Mesenchymal stem cell (in vitro differentiated cells and primary cell): ENCODE results near the gene SF3B3.
A peak's percentile ranks its signal among the peaks of the same experiment; 100 is the strongest.

Experiments
- DNase-seq: peaks from one replicate; pipeline ENCODE4 v3.0.0-alpha.2; 2013
- H2AFZ ChIP-seq: one replicate; pipeline ENCODE4 v1.6.1; 2013; ENCODE audit warnings: low read depth, mild to moderate bottlenecking, control low read depth, inconsistent platforms, low read length, moderate library complexity
- H2AK5ac ChIP-seq: 2 replicates; pipeline ENCODE4 v1.6.1; 2013; ENCODE audit warnings: low read length, moderate library complexity, mild to moderate bottlenecking, inconsistent platforms; ENCODE audit not compliant: severe bottlenecking
- H2BK120ac ChIP-seq: one replicate; pipeline ENCODE4 v1.6.1; 2013; ENCODE audit warnings: low read depth, mild to moderate bottlenecking, inconsistent platforms, low read length, moderate library complexity
- H2BK12ac ChIP-seq, 2 experiments: one replicate each; pipeline ENCODE4 v1.6.1; 2013; ENCODE audit warnings: inconsistent platforms in 2 of 2, low read length in 2 of 2, mild to moderate bottlenecking in 2 of 2, moderate library complexity in 2 of 2, control low read depth in 1 of 2
- H2BK15ac ChIP-seq: one replicate; pipeline ENCODE4 v1.6.1; 2013; ENCODE audit warnings: mild to moderate bottlenecking, low read depth, inconsistent platforms; ENCODE audit not compliant: poor library complexity, severe bottlenecking
- H2BK5ac ChIP-seq: 2 replicates; pipeline ENCODE4 v1.6.1; 2013; ENCODE audit warnings: low read depth, mild to moderate bottlenecking, low read length, control low read depth, inconsistent platforms; ENCODE audit not compliant: poor library complexity, severe bottlenecking
- H3K14ac ChIP-seq, 2 experiments: one replicate each; pipeline ENCODE4 v1.6.1; 2013; ENCODE audit warnings: inconsistent platforms in 2 of 2, low read length in 2 of 2, control low read depth in 1 of 2, mild to moderate bottlenecking in 1 of 2, moderate library complexity in 1 of 2
- H3K18ac ChIP-seq, 2 experiments: one replicate each; pipeline ENCODE4 v1.6.1; 2013; ENCODE audit warnings: inconsistent platforms in 2 of 2, low read length in 2 of 2, control low read depth in 1 of 2, low read depth in 1 of 2, mild to moderate bottlenecking in 1 of 2
- H3K23ac ChIP-seq, 2 experiments: one replicate each; pipeline ENCODE4 v1.6.1; 2013; ENCODE audit warnings: inconsistent platforms in 2 of 2, low read length in 2 of 2, mild to moderate bottlenecking in 2 of 2, moderate library complexity in 2 of 2, control low read depth in 1 of 2
- H3K27ac ChIP-seq: 2 replicates; pipeline ENCODE4 v1.5.1; 2013; ENCODE audit warnings: mild to moderate bottlenecking, moderate library complexity, low read length, control low read depth, inconsistent platforms; ENCODE audit not compliant: poor library complexity, severe bottlenecking
- H3K27me3 ChIP-seq, 2 experiments: 2 replicates each; pipeline versions ENCODE4 v1.6.1 to v1.7.0; 2013; ENCODE audit warnings: low read length in 2 of 2, mild to moderate bottlenecking in 2 of 2, moderate library complexity in 2 of 2, control low read depth in 1 of 2, inconsistent platforms in 1 of 2; ENCODE audit not compliant: control insufficient read depth in 1 of 2, insufficient read depth in 1 of 2
- H3K36me3 ChIP-seq, 2 experiments: 2 replicates each; pipeline versions ENCODE4 v1.6.1 to v1.7.0; 2013; ENCODE audit warnings: low read length in 2 of 2, control low read depth in 1 of 2, inconsistent platforms in 1 of 2, low read depth in 1 of 2, mild to moderate bottlenecking in 1 of 2; ENCODE audit not compliant: insufficient read depth in 2 of 2, control insufficient read depth in 1 of 2
- H3K4ac ChIP-seq, 2 experiments: one replicate each; pipeline ENCODE4 v1.6.1; 2013; ENCODE audit warnings: inconsistent platforms in 2 of 2, low read length in 2 of 2, mild to moderate bottlenecking in 2 of 2, moderate library complexity in 2 of 2, control low read depth in 1 of 2, low read depth in 1 of 2
- H3K4me1 ChIP-seq: 2 replicates; pipeline ENCODE4 v1.6.1; 2013; ENCODE audit warnings: low read depth, low read length, control low read depth; ENCODE audit not compliant: control insufficient read depth, insufficient read depth
- H3K4me2 ChIP-seq: 2 replicates; pipeline ENCODE4 v1.6.1; 2013; ENCODE audit warnings: low read length, mild to moderate bottlenecking, inconsistent platforms; ENCODE audit not compliant: poor library complexity, severe bottlenecking
- H3K4me3 ChIP-seq, 2 experiments: 2 replicates each; pipeline versions ENCODE4 v1.5.1 to v1.7.0; 2013; ENCODE audit warnings: low read length in 2 of 2, mild to moderate bottlenecking in 2 of 2, control low read depth in 1 of 2, low read depth in 1 of 2; ENCODE audit not compliant: insufficient read depth in 1 of 2
- H3K79me1 ChIP-seq: replicated peaks from 2 replicates; pipeline ENCODE4 v1.6.1; 2013; ENCODE audit warnings: mild to moderate bottlenecking, control low read depth, low read length, inconsistent platforms; ENCODE audit not compliant: poor library complexity, severe bottlenecking
- H3K9ac ChIP-seq: 2 replicates; pipeline ENCODE4 v1.7.0; 2013; ENCODE audit warnings: mild to moderate bottlenecking, low read length, moderate library complexity
- H3K9me3 ChIP-seq: 2 replicates; pipeline ENCODE4 v1.7.0; 2013; ENCODE audit warnings: mild to moderate bottlenecking, low read length; ENCODE audit not compliant: control insufficient read depth
- H4K8ac ChIP-seq: one replicate; pipeline ENCODE4 v1.6.1; 2013; ENCODE audit warnings: inconsistent platforms, mild to moderate bottlenecking, low read length, moderate library complexity
- H4K91ac ChIP-seq: one replicate; pipeline ENCODE4 v1.6.1; 2013; ENCODE audit warnings: mild to moderate bottlenecking, low read length, inconsistent platforms
- WGBS: methylation state at CpG from one replicate; pipeline ENCODE4 v1.1.7; 2013; ENCODE audit warnings: mixed read lengths; 5-methylcytosine and 5-hydroxymethylcytosine counted together

Gene SF3B3

DNA sequence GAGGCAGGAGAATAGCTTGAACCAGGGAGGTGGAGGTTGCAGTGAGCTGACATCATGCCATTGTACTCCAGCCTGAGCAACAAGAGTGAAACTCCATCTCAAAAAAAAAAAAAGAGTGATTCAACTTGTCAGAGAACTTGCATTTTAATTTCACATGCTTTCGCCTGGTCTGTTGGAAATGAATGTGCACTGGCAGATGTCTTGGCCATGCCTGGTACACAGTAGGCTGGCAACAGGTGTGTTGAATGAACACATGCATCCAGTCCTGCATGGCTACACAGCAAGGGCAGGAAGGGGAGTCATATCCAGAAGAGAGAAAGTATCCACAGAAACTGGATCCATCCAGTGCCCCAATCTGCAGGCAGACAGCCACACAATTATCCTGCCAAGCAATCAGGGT lies 11.8 kb upstream of the SF3B3 start:
- H3K23ac ChIP-seq, result no peak overlapping the region
- 95% methylated on average over 1 of the region's 1 CpG for WGBS
- no peak overlapping the region for H4K8ac ChIP-seq
- no peaks in the 10 kb centered on the region for H3K4me1 ChIP-seq
- no peak overlapping the region for H3K4me3 ChIP-seq
- H3K14ac ChIP-seq, result no peak overlapping the region
- H2AK5ac ChIP-seq, result no peak overlapping the region
- H4K91ac ChIP-seq, result no peak overlapping the region
- no peak for DNase-seq
- no peak overlapping the region for H2BK5ac ChIP-seq
- H2AFZ ChIP-seq, result no peak overlapping the region
- H2BK12ac ChIP-seq, result no peak overlapping the region
- H3K27ac ChIP-seq, result no peak overlapping the region
- H3K18ac ChIP-seq, result no peak overlapping the region
- no peak overlapping the region for H2BK120ac ChIP-seq
- no peaks in the 10 kb centered on the region for H3K27me3 ChIP-seq
- peaks cover 42 to 92% of the 10 kb centered on the region in 2 experiments for H3K36me3 ChIP-seq
- no peak overlapping the region for H3K4ac ChIP-seq
- no peak overlapping the region for H3K4me2 ChIP-seq
- no peak overlapping the region for H2BK15ac ChIP-seq
- H3K79me1 ChIP-seq, result peaks cover 1% of the 10 kb centered on the region
- no peak overlapping the region for H3K9ac ChIP-seq
- H3K9me3 ChIP-seq, result no peaks in the 10 kb centered on the region

DNA sequence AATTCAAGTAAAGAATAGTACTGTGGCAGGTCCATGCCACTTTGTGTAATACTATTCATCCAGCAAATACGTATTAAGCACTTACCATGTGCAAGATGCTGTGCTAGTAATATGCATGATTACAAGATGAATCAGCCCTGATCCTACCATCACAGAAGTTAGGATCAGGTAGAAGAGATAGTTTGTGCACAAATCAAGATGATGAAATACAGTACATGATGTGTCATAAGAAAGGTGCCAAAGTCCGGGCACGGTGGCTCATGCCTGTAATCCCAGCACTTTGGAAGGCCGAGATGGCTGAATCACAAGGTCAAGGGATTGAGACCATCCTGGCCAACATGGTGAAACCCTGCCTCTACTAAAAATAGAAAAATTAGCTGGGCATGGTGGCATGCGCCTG lies 11.2 kb upstream of the SF3B3 start:
- H3K23ac ChIP-seq, result no peak overlapping the region
- WGBS, result 88% methylated on average over 4 of the region's 5 CpGs
- H3K18ac ChIP-seq, result no peak overlapping the region
- peaks cover 1% of the 10 kb centered on the region for H3K79me1 ChIP-seq
- H3K4me3 ChIP-seq, result no peak overlapping the region
- H2BK12ac ChIP-seq, result no peak overlapping the region
- H2AFZ ChIP-seq, result no peak overlapping the region
- DNase-seq, result no peak
- H3K9ac ChIP-seq, result no peak overlapping the region
- no peak overlapping the region for H2BK5ac ChIP-seq
- no peak overlapping the region for H2AK5ac ChIP-seq
- no peak overlapping the region for H3K4me2 ChIP-seq
- no peaks in the 10 kb centered on the region for H3K27me3 ChIP-seq
- no peak overlapping the region for H2BK120ac ChIP-seq
- H3K9me3 ChIP-seq, result no peaks in the 10 kb centered on the region
- no peak overlapping the region for H4K91ac ChIP-seq
- H3K14ac ChIP-seq, result no peak overlapping the region
- H3K36me3 ChIP-seq, result peaks cover 46 to 92% of the 10 kb centered on the region in 2 experiments
- H3K4me1 ChIP-seq, result no peaks in the 10 kb centered on the region
- no peak overlapping the region for H4K8ac ChIP-seq
- no peak overlapping the region for H3K27ac ChIP-seq
- H2BK15ac ChIP-seq, result no peak overlapping the region
- H3K4ac ChIP-seq, result no peak overlapping the region

DNA sequence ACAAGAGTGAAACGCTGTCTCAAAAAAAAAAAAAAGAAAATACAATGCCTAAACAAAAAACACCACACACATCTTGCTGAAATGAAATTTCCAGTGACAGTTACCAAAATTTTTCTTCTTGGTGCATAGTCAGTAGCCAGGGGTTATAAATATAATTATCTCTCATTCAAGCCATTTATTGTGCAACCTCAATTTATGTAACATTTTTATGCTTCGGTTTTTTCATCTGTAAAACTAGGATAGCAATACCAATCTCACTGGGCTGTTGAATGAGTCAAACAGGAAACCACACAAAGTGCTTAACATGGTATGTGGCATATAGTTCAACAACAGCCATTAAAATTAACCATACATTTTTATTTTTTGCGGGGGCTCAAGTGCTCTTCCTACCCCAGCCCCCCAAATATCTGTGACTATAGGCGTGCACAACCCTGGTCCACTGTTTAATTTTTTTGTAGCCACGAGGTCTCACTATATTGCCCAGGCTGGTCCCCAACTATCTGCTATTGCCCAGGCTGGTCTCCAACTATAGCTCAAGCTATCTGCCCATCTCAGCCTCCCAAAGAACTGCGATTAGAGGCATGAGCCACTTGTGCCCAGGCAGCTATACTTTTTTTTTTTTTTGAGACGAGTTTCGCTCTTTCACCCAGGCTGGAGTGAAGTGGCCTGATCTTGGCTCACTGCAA lies 2.9 kb upstream of the SF3B3 start:
- H2BK12ac ChIP-seq, result no peak overlapping the region
- no peak overlapping the region for H2BK15ac ChIP-seq
- H3K4me1 ChIP-seq, result peaks cover 14% of the 10 kb centered on the region
- H2AFZ ChIP-seq, result no peak overlapping the region
- no peaks in the 10 kb centered on the region for H3K27me3 ChIP-seq
- DNase-seq, result peak; percentile 68
- no peak overlapping the region for H3K27ac ChIP-seq
- H2AK5ac ChIP-seq, result peak overlapping the region; percentile 2
- no peaks in the 10 kb centered on the region for H3K9me3 ChIP-seq
- H3K36me3 ChIP-seq, result peaks cover 9 to 34% of the 10 kb centered on the region in 2 experiments
- no peak overlapping the region for H2BK120ac ChIP-seq
- H3K79me1 ChIP-seq, result peaks cover 6% of the 10 kb centered on the region
- H3K18ac ChIP-seq, result no peak overlapping the region
- no peak overlapping the region for H3K4me3 ChIP-seq
- no peak overlapping the region for H3K9ac ChIP-seq
- H2BK5ac ChIP-seq, result no peak overlapping the region
- no peak overlapping the region for H3K4ac ChIP-seq
- H3K4me2 ChIP-seq, result no peak overlapping the region
- 64% methylated on average over 8 of the region's 8 CpGs for WGBS
- H4K8ac ChIP-seq, result no peak overlapping the region
- H3K23ac ChIP-seq, result no peak overlapping the region
- no peak overlapping the region for H3K14ac ChIP-seq
- no peak overlapping the region for H4K91ac ChIP-seq

DNA sequence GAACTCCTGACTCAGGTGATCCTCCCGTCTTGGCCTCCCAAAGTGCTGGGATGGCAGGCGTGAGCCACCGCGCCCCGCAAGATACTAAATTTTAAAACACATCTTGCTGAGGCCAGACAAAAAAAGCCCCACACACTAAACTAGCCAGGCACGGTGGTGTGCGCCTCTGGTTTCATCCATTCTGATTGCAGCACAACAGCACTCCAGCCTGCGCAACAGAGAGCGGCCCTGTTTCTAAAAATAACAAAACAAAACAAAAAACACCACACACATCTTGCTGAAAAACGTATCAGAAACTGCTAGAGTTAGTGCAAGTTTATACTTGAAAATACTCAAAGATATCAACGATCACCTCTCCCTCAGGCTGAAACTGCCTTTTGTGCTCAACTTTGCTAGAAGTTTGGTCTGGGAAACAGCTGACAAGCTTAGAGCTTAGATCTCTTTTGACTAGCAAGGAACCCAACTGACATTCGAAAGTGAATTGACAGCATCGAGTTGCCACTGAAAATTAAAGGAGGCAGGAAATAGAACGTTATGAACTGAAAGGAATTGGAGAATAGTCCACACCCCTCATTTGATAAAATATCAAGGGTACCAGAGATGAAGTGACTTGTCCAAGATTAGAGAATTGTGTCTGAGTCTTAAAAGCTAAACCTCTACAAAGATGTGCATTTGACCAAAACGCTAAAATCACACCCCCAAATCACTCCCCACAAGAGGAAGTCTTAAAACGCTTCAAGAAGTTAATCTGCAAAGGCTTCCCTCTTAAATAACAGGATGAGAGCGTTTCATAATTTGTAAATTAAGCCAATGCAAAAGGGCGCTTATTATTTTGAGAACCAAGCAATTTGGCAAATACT lies 1.2 kb upstream of the SF3B3 start:
- Histone ChIP-seq H3K14ac (no peak overlapping the region), H2AK5ac (no peak overlapping the region), H2BK120ac (no peak overlapping the region), H2BK15ac (no peak overlapping the region), H3K4me1 (peaks cover 17% of the 10 kb centered on the region), H3K4me3 (peak overlapping the region; percentile 80 to 84), H3K9me3 (no peaks in the 10 kb centered on the region), H3K36me3 (peaks cover 1 to 30% of the 10 kb centered on the region in 2 experiments), H3K9ac (peak overlapping the region; percentile 93), H2BK12ac (no peak overlapping the region), H3K79me1 (peaks cover 6% of the 10 kb centered on the region), H4K8ac (no peak overlapping the region), H3K23ac (no peak overlapping the region), H3K4me2 (peak overlapping the region; percentile 67), H3K27me3 (no peaks in the 10 kb centered on the region), H3K18ac (no peak overlapping the region), H4K91ac (no peak overlapping the region), H2BK5ac (no peak overlapping the region), H2AFZ (no peak overlapping the region), H3K4ac (peak overlapping the region in 1 of 2 experiments; percentile 13), H3K27ac (no peak overlapping the region)
- WGBS, result 81% methylated on average over 14 of the region's 18 CpGs
- peak; percentile 3 for DNase-seq
